Measurements from ENCODE around the gene JKAMP.

GRCh38 chr14:59481407-59481806 is 2.9 kb upstream of the JKAMP start:
- TF ChIP-seq TCF7L2 (IDR thresholded peaks at IDR 0.05; ENCODE audit: borderline replicate concordance, extremely low read depth, insufficient read depth, insufficient read length): no peak
- TF ChIP-seq CTCF (IDR thresholded peaks at IDR 0.05 in 2 of 3, conservative IDR thresholded peaks at IDR 0.05 in 1 of 3; ENCODE audit: borderline replicate concordance in 1 of 3, insufficient read depth in 1 of 3, low read depth in 2 of 3, low read length in 2 of 3): no peak
- TF ChIP-seq POLR2AphosphoS5 (IDR thresholded peaks at IDR 0.05; ENCODE audit: low read depth, low read length): no peak
- TF ChIP-seq JUND (IDR thresholded peaks at IDR 0.05): no peak
- TF ChIP-seq EZH2phosphoT487 (IDR thresholded peaks at IDR 0.05; ENCODE audit: borderline replicate concordance): no peak
- TF ChIP-seq SRF (IDR thresholded peaks at IDR 0.05; ENCODE audit: low read depth): no peak
- TF ChIP-seq RAD21 (IDR thresholded peaks at IDR 0.05; ENCODE audit: low read depth): no peak

Data from HCT116 (cell line).